Gastrocnemius medialis (tissue), 4 donors: ENCODE measurements around the gene MUC16.

ENCODE experiments used
- POLR2A ChIP-seq, 2 donors: fragments of 450-650 bp; IDR thresholded peaks; one replicate each; pipeline ENCODE4 v1.6.1; 2017; ENCODE audit warnings: antibody characterized with exemption in 2 of 2, mild to moderate bottlenecking in 2 of 2, moderate library complexity in 2 of 2
- TF ChIP-seq, protein P1 (sequence below), 5 experiments: fragments of 450-650 bp in 3 of 5; fragments of 200-600 bp in 2 of 5; sonication (generic) in 2 of 5; IDR thresholded peaks in 4 of 5; conservative IDR thresholded peaks in 1 of 5; 1 replicate in 4 of 5; 2 replicates in 1 of 5; pipeline ENCODE4 v1.5.1; 2016 to 2019; ENCODE audit warnings: antibody characterized with exemption in 5 of 5, mild to moderate bottlenecking in 3 of 5, moderate library complexity in 3 of 5

- TF ChIP-seq, protein P1, sequence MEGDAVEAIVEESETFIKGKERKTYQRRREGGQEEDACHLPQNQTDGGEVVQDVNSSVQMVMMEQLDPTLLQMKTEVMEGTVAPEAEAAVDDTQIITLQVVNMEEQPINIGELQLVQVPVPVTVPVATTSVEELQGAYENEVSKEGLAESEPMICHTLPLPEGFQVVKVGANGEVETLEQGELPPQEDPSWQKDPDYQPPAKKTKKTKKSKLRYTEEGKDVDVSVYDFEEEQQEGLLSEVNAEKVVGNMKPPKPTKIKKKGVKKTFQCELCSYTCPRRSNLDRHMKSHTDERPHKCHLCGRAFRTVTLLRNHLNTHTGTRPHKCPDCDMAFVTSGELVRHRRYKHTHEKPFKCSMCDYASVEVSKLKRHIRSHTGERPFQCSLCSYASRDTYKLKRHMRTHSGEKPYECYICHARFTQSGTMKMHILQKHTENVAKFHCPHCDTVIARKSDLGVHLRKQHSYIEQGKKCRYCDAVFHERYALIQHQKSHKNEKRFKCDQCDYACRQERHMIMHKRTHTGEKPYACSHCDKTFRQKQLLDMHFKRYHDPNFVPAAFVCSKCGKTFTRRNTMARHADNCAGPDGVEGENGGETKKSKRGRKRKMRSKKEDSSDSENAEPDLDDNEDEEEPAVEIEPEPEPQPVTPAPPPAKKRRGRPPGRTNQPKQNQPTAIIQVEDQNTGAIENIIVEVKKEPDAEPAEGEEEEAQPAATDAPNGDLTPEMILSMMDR (IDR thresholded peaks at IDR 0.05 in 4 of 5, conservative IDR thresholded peaks at IDR 0.05 in 1 of 5) = no peak
- TF ChIP-seq POLR2A (IDR thresholded peaks at IDR 0.05) = no peak
These were observed 4.6 kb upstream of the MUC16 start for GRCh38 chr19:9014803-9015202.
